WERI-Rb-1 (cell line): Measurements from ENCODE around the gene C15orf39.

Source experiments
- DNase-seq: peaks from one replicate; pipeline ENCODE4 v3.0.0-alpha.2; 2020
- H3K27ac ChIP-seq: fragments of 250-450 bp; sonication (Bioruptor Pico); 2 replicates; pipeline ENCODE4 v1.5.1; 2020; ENCODE audit warnings: mild to moderate bottlenecking, moderate library complexity
- H3K27me3 ChIP-seq: fragments of 250-450 bp; sonication (Bioruptor Pico); 2 replicates; pipeline ENCODE4 v1.5.1; 2021; ENCODE audit warnings: mild to moderate bottlenecking, low read depth, moderate library complexity; ENCODE audit not compliant: insufficient read depth, severe bottlenecking
- H3K36me3 ChIP-seq: fragments of 250-450 bp; sonication (Bioruptor Pico); 2 replicates; pipeline ENCODE4 v1.5.1; 2020; ENCODE audit warnings: mild to moderate bottlenecking, moderate library complexity
- H3K4me3 ChIP-seq: 2 replicates; pipeline ENCODE4 v1.5.1; 2011; ENCODE audit warnings: low read depth, mild to moderate bottlenecking, control low read depth, low read length
- H3K9me3 ChIP-seq: fragments of 250-450 bp; sonication (Bioruptor Pico); 2 replicates; pipeline ENCODE4 v1.5.1; 2021; ENCODE audit warnings: mild to moderate bottlenecking, moderate library complexity; ENCODE audit not compliant: severe bottlenecking
- TF ChIP-seq, protein P1 (sequence below): IDR thresholded peaks from 2 replicates; pipeline ENCODE4 v1.5.1; 2011; ENCODE audit warnings: low read depth, mild to moderate bottlenecking, control low read depth, inconsistent platforms, low read length

The C15orf39 gene

DNA sequence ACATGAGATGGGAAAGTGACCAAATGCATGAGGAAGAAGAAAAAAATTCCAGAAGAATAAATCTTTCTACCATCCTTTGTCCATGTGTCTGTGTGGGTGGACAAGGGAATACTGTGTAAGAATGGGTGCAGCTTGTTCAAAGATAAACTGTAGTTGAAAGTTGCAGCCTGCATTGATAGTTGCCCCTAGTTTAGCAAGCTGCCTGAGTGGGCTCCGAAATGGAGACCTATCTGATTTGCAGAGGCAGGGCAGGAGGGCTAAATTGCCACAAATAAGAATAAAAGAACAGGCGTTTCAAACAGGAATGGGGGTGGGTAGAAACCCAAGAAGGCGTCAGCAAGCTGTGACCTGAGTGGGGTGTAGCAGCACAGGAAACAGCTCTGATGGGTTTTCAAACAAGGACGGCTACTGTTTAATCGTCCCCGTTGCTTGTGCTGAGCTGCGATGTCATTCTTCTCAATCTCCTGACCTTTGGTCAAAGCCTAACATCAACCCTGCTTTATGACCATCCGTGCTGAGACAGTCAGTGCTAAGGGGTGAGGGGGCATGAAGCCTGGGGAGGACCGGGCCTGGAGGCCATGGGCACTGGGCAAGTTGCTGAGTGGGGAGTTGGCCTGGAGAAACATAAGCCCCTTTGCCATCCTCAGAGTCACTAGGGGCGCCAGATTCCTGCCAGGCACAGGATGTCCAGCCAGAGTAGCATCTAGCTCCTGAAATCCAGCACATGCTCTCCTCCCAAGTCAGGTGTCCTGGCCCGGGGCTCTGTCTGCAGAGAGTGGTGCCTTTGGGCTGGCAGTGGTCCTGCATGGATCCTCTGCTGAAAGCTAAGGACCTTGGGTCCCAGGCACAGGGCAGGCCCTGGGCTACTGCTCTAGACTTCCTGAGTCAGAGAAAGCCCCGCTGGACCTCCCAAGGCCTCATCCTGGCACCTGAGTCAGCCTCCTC is 19.2 kb upstream of the C15orf39 start:
- H3K4me3 ChIP-seq = no peak overlapping the region
- H3K9me3 ChIP-seq = no peaks in the 10 kb centered on the region
- H3K27ac ChIP-seq = no peak overlapping the region
- TF ChIP-seq, protein P1, sequence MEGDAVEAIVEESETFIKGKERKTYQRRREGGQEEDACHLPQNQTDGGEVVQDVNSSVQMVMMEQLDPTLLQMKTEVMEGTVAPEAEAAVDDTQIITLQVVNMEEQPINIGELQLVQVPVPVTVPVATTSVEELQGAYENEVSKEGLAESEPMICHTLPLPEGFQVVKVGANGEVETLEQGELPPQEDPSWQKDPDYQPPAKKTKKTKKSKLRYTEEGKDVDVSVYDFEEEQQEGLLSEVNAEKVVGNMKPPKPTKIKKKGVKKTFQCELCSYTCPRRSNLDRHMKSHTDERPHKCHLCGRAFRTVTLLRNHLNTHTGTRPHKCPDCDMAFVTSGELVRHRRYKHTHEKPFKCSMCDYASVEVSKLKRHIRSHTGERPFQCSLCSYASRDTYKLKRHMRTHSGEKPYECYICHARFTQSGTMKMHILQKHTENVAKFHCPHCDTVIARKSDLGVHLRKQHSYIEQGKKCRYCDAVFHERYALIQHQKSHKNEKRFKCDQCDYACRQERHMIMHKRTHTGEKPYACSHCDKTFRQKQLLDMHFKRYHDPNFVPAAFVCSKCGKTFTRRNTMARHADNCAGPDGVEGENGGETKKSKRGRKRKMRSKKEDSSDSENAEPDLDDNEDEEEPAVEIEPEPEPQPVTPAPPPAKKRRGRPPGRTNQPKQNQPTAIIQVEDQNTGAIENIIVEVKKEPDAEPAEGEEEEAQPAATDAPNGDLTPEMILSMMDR = 0 out of 2 replicates have a peak, but pooled peaks have one; percentile 18
- H3K36me3 ChIP-seq = no peaks in the 10 kb centered on the region
- DNase-seq = no peak
- H3K27me3 ChIP-seq = no peaks in the 10 kb centered on the region

DNA sequence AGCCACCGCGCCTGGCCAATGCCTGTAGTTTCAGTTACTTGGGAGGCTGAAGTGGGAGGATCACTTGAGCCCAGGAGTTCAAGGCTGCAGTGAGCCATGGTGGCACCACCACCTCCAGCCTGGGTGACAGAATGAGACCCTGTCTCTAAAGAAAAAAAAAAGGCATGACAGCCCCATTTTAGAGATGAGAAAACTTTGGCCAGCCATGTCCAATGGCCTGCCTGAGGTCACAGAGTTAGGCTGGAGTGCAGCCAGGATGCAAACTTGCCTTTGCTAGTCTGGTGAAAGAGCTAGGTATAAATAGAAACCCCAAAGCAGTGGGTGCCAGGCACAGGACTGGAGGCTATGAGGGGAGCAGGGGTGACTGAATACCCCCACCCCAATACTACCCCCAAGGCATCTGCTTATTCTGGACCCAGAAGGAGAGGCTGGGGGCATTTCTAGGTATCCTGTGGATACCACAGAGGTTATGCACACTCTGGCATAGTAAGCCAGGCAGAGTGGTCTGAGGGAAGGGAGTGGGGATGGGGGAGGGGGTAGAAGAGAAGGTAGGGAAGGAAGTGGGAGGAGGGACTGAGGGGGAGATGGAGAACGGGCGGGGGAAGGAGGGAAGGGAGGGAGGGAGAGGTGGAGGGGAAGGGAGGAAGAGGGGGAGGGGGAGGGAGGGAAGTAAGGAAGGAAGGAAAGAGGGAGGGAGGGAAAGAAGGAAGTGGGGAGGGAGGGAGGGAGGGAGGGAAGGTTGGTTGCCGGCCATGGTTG is 16.2 kb upstream of the C15orf39 start:
- no peaks in the 10 kb centered on the region for H3K36me3 ChIP-seq
- no peaks in the 10 kb centered on the region for H3K9me3 ChIP-seq
- no peaks in the 10 kb centered on the region for H3K27me3 ChIP-seq
- H3K27ac ChIP-seq = no peak overlapping the region
- TF ChIP-seq, protein P1 = no peak
- no peak for DNase-seq
- H3K4me3 ChIP-seq = no peak overlapping the region

DNA sequence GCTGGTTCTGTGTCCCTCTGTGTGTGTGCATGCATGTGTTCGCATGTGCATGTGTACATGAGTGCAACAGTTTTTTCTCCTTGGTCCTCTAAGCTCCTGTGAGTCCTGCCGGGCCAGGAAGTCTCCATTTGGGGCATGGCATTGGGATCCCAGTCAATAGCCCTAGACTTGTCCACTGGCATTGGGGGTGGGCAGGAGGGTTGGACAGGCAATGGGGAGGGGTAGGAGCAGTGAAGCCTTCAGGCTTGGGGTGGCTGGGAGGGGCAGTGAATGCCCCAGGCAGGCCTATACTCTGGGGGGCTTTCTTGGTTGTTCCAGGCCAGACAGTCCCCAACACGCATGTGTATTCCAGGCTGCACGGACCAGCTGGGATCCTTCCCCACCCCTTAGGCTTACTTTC is 15.6 kb upstream of the C15orf39 start:
- Histone ChIP-seq H3K27me3 (no peaks in the 10 kb centered on the region), H3K27ac (no peak overlapping the region), H3K4me3 (no peak overlapping the region), H3K9me3 (peaks cover 3% of the 10 kb centered on the region), H3K36me3 (no peaks in the 10 kb centered on the region)
- TF ChIP-seq, protein P1 = no peak
- DNase-seq = no peak

DNA sequence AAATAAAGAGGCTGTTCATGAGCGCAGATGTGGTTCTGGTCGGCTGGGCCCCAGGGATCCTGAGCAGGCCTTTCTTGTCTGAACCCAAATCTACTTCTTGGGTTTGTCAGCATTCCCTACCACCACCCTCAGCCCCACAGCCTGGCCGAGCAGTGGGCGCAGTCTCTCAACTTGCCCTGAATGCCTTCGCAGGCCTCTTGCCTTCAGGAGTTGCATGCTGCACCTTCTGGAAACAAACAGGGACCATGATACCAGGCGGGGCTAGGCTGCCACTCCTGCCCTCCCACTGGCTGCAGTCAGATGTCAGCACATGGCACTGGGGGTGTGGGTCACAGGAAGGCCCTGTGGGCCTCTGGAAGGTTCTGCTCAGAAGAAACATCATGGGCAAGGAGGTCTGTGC is 13.2 kb upstream of the C15orf39 start:
- no peak for DNase-seq
- no peaks in the 10 kb centered on the region for H3K27me3 ChIP-seq
- H3K4me3 ChIP-seq = no peak overlapping the region
- peaks cover 4% of the 10 kb centered on the region for H3K9me3 ChIP-seq
- TF ChIP-seq, protein P1 = no peak
- no peaks in the 10 kb centered on the region for H3K36me3 ChIP-seq
- no peak overlapping the region for H3K27ac ChIP-seq

DNA sequence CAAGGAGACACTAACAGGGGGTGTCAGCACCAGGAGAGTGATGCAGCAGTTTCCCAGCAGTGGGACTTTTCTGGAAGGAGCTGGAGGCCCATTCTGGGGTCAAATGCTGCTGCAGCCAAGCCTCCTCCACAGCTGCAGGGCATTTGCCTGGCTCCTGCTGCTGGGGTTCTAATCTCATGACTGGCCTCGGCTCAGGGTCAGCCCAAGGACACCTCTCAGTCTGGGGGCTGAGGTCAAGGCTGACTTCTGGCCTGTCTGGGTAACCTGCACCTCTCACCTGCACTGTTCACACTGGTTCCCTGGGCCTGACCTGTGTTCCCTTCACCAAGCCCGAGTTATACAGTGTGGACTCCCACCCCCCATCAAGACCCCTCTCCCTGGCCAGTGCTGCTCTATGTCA is 10.4 kb upstream of the C15orf39 start:
- Histone ChIP-seq H3K9me3 (peaks cover 4% of the 10 kb centered on the region), H3K36me3 (no peaks in the 10 kb centered on the region), H3K27me3 (no peaks in the 10 kb centered on the region), H3K4me3 (no peak overlapping the region), H3K27ac (no peak overlapping the region)
- DNase-seq = no peak
- TF ChIP-seq, protein P1 = no peak
